ENCODE measurements around the gene NTSR2.

NTSR2 gene

DNA sequence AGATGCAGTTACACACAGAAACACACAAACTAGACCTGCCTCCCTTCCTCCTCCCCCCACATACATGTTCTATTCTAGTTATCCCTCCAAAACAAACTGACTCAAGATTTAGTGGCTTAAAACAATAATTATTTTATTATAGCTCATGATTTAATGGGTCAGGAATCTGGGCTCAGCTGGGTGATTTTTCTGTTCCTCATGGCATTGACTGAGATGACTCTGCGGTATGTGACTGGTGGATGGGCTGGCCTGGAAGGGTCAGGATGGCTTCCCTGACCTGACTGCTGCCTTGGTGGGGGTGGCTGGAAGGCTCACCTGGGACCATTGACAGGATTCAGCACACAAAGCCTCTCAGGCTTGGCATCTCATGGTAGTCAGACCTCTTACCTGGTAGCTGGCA is 33.7 kb upstream of the NTSR2 start:
- H3K4me3 ChIP-seq: no peak overlapping the region
- H3K9ac ChIP-seq (ENCODE audit: insufficient read length): no peak overlapping the region
- no peak for DNase-seq (ENCODE audit: low read depth, low spot score)
- no peaks in the 10 kb centered on the region for H3K9me3 ChIP-seq (ENCODE audit: low read depth, low read length)
- TF ChIP-seq FOXP2 (optimal IDR thresholded peaks at IDR 0.05; ENCODE audit: control extremely low read depth, extremely low read length, insufficient read depth) (no peak), POLR2AphosphoS5 (IDR thresholded peaks at IDR 0.05; ENCODE audit: borderline replicate concordance, low read depth, low read length) (no peak), EZH2 (IDR thresholded peaks at IDR 0.05) (no peak)
- no peaks in the 10 kb centered on the region for H3K36me3 ChIP-seq (ENCODE audit: insufficient read depth, low read length)
- H3K27ac ChIP-seq: no peak overlapping the region

GRCh38 chr2:11702946-11703345 is 33.0 kb upstream of the NTSR2 start:
- Histone ChIP-seq H3K27ac (no peak overlapping the region), H3K36me3 (ENCODE audit: insufficient read depth, low read length) (no peaks in the 10 kb centered on the region), H3K9ac (ENCODE audit: insufficient read length) (no peak overlapping the region), H3K9me3 (ENCODE audit: low read depth, low read length) (no peaks in the 10 kb centered on the region), H3K4me3 (no peak overlapping the region)
- TF ChIP-seq FOXP2 (optimal IDR thresholded peaks at IDR 0.05; ENCODE audit: control extremely low read depth, extremely low read length, insufficient read depth) (no peak), EZH2 (IDR thresholded peaks at IDR 0.05) (no peak), POLR2AphosphoS5 (IDR thresholded peaks at IDR 0.05; ENCODE audit: borderline replicate concordance, low read depth, low read length) (no peak)
- no peak for DNase-seq (ENCODE audit: low read depth, low spot score)

GRCh38 chr2:11701751-11702301 is 31.8 kb upstream of the NTSR2 start:
- H3K9ac ChIP-seq (ENCODE audit: insufficient read length): no peak overlapping the region
- no peak overlapping the region for H3K27ac ChIP-seq

GRCh38 chr2:11701206-11701605 is 31.2 kb upstream of the NTSR2 start:
- Histone ChIP-seq H3K27ac (no peak overlapping the region), H3K9me3 (ENCODE audit: low read depth, low read length) (no peaks in the 10 kb centered on the region), H3K36me3 (ENCODE audit: insufficient read depth, low read length) (no peaks in the 10 kb centered on the region), H3K4me3 (no peak overlapping the region), H3K9ac (ENCODE audit: insufficient read length) (no peak overlapping the region)
- DNase-seq (ENCODE audit: low read depth, low spot score): no peak
- TF ChIP-seq EZH2 (IDR thresholded peaks at IDR 0.05) (no peak), POLR2AphosphoS5 (IDR thresholded peaks at IDR 0.05; ENCODE audit: borderline replicate concordance, low read depth, low read length) (no peak), FOXP2 (optimal IDR thresholded peaks at IDR 0.05; ENCODE audit: control extremely low read depth, extremely low read length, insufficient read depth) (no peak)

More at GRCh38 chr2:11701751-11702301, 31.8 kb upstream of the NTSR2 start:
- DNase-seq (ENCODE audit: low read depth, low spot score): no peak
- Histone ChIP-seq H3K9me3 (ENCODE audit: low read depth, low read length) (no peaks in the 10 kb centered on the region), H3K36me3 (ENCODE audit: insufficient read depth, low read length) (no peaks in the 10 kb centered on the region), H3K4me3 (no peak overlapping the region)
- TF ChIP-seq POLR2AphosphoS5 (IDR thresholded peaks at IDR 0.05; ENCODE audit: borderline replicate concordance, low read depth, low read length) (no peak), FOXP2 (optimal IDR thresholded peaks at IDR 0.05; ENCODE audit: control extremely low read depth, extremely low read length, insufficient read depth) (no peak), EZH2 (IDR thresholded peaks at IDR 0.05) (no peak)

- no peak for DNase-seq (ENCODE audit: low read depth, low spot score)
- Histone ChIP-seq H3K4me3 (no peak overlapping the region), H3K27ac (no peak overlapping the region), H3K9ac (ENCODE audit: insufficient read length) (no peak overlapping the region), H3K36me3 (ENCODE audit: insufficient read depth, low read length) (no peaks in the 10 kb centered on the region), H3K9me3 (ENCODE audit: low read depth, low read length) (no peaks in the 10 kb centered on the region)
- TF ChIP-seq FOXP2 (optimal IDR thresholded peaks at IDR 0.05; ENCODE audit: control extremely low read depth, extremely low read length, insufficient read depth) (no peak), POLR2AphosphoS5 (IDR thresholded peaks at IDR 0.05; ENCODE audit: borderline replicate concordance, low read depth, low read length) (no peak), EZH2 (IDR thresholded peaks at IDR 0.05) (no peak)
These were observed 30.0 kb upstream of the NTSR2 start for GRCh38 chr2:11699686-11700670.

DNA sequence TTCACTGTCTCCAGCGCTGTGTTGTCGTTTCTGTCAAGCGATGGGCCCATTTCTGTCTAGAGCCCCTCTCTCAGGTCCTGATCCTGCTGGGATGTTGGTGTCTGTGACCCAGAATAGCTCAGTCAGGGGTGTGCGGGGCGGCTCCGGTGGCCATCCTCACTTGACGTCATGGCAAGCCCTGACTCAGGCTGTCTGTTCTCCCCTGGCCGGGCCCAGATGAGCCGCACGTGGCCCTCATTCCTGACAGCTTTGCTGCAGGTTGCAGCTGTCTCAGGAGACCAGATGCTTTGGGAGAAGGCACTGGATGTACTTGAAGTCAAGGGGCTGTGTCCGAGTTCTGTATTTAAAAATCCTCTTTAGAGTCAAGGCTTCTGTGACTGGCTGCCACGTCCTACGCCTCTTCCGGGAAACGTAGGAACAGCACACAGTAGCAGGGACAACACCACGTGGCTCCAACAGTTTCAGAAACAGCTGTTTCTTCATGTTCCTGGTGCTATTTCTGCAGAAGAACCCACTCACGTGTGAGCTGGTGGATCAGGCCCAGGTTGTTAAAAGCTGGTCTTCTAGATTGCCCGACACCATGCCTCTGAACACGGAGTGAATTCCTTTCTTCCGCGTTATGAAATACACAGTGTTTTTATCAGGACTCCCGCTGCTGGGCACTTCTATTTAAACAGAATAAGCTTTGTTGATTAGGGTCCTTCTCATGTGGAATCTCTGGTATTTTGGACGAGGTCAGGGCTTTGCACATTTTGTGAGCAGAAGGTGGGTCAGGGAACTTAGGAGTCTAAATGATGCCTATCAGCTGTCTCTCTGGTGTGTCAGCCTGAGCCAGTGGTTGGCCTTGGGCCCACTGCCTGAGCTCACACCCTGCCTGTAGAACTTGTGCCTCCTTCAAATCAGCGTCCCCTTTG is 28.3 kb upstream of the NTSR2 start:
- H3K4me3 ChIP-seq: no peak overlapping the region
- H3K9me3 ChIP-seq (ENCODE audit: low read depth, low read length): no peaks in the 10 kb centered on the region
- H3K9ac ChIP-seq (ENCODE audit: insufficient read length): no peak overlapping the region
- TF ChIP-seq EZH2 (IDR thresholded peaks at IDR 0.05): no peak
- TF ChIP-seq POLR2AphosphoS5 (IDR thresholded peaks at IDR 0.05; ENCODE audit: borderline replicate concordance, low read depth, low read length): no peak
- no peak for TF ChIP-seq FOXP2 (optimal IDR thresholded peaks at IDR 0.05; ENCODE audit: control extremely low read depth, extremely low read length, insufficient read depth)
- H3K36me3 ChIP-seq (ENCODE audit: insufficient read depth, low read length): no peaks in the 10 kb centered on the region
- no peak overlapping the region for H3K27ac ChIP-seq
- DNase-seq (ENCODE audit: low read depth, low spot score): no peak

- H3K36me3 ChIP-seq (ENCODE audit: insufficient read depth, low read length): no peaks in the 10 kb centered on the region
- H3K9ac ChIP-seq (ENCODE audit: insufficient read length): no peak overlapping the region
- TF ChIP-seq EZH2 (IDR thresholded peaks at IDR 0.05) (no peak), FOXP2 (optimal IDR thresholded peaks at IDR 0.05; ENCODE audit: control extremely low read depth, extremely low read length, insufficient read depth) (no peak), POLR2AphosphoS5 (IDR thresholded peaks at IDR 0.05; ENCODE audit: borderline replicate concordance, low read depth, low read length) (no peak)
- H3K9me3 ChIP-seq (ENCODE audit: low read depth, low read length): no peaks in the 10 kb centered on the region
- H3K4me3 ChIP-seq: no peak overlapping the region
- no peak overlapping the region for H3K27ac ChIP-seq
- DNase-seq (ENCODE audit: low read depth, low spot score): no peak
These were observed 27.3 kb upstream of the NTSR2 start for GRCh38 chr2:11697103-11697871.
